ENCODE measurements around the gene TRIM22.

TRIM22 gene

GRCh38 chr11:5749836-5750235 is 60.2 kb downstream of the TRIM22 start:
- no peak for TF ChIP-seq CTCF (IDR thresholded peaks at IDR 0.05; ENCODE audit: borderline replicate concordance, insufficient read depth, low read depth, low read length)
- no peak overlapping the region for H3K4me3 ChIP-seq (ENCODE audit: low read depth, low read length)

GRCh38 chr11:5753943-5754342 is 64.4 kb downstream of the TRIM22 start, which contains the start of gene OR52N4:
Gene OR52N4, plus strand, starts transcription at chr11:5754243. Its CDS starts 498 bp downstream, at chr11:5754741.
- H3K4me3 ChIP-seq (ENCODE audit: low read depth, low read length): no peak within 1 kb of the TSS
- no peak for TF ChIP-seq CTCF (IDR thresholded peaks at IDR 0.05; ENCODE audit: borderline replicate concordance, insufficient read depth, low read depth, low read length)

Data from GM12875 (cell line).